ENCODE results near the gene ALDH1A3. TPM values are rescaled to one million over a fixed set of nuclear protein-coding genes. Genes with fewer than 3 reads are reported as not detected.

The ALDH1A3 gene
- total and polyA plus RNA-seq, 4 donors: 0.79 to 8.4 (median 1.4) TPM

GRCh38 chr15:100893261-100893963, 13.8 kb downstream of the ALDH1A3 start:
- no peaks in the 10 kb centered on the region for H3K36me3 ChIP-seq (ENCODE audit: control insufficient read depth in 4 of 4, insufficient read depth in 3 of 4, low read depth in 1 of 4, low read length in 3 of 4)
- no peak overlapping the region for H3K27ac ChIP-seq (ENCODE audit: low read depth in 1 of 2, low read length in 2 of 2)
- H3K9me3 ChIP-seq (ENCODE audit: control insufficient read depth in 4 of 4, low read length in 3 of 4): no peaks in the 10 kb centered on the region
- 79% methylated on average over 6 of the region's 6 CpGs for WGBS
- H3K27me3 ChIP-seq (ENCODE audit: control insufficient read depth in 4 of 4, insufficient read depth in 4 of 4, low read length in 3 of 4): peaks cover 0 to 3% (median 2%) of the 10 kb centered on the region in 4 donors
- no peaks in the 10 kb centered on the region for H3K4me1 ChIP-seq (ENCODE audit: control insufficient read depth in 4 of 4, insufficient read depth in 4 of 4, low read length in 3 of 4)
- no peak overlapping the region for H3K4me3 ChIP-seq (ENCODE audit: low read depth in 1 of 3, low read length in 3 of 3)
- H3K9ac ChIP-seq (ENCODE audit: low read depth in 1 of 2, low read length in 2 of 2): no peak overlapping the region
- no peak for TF ChIP-seq TAF1 (conservative IDR thresholded peaks at IDR 0.05)
- no peak for TF ChIP-seq YY1 (IDR thresholded peaks at IDR 0.05)
- TF ChIP-seq EGR1 (IDR thresholded peaks at IDR 0.05; ENCODE audit: low read depth in 2 of 2): no peak
- no peak for TF ChIP-seq HNF4G (IDR thresholded peaks at IDR 0.05)
- TF ChIP-seq MAX (IDR thresholded peaks at IDR 0.05): no peak
- TF ChIP-seq FOXA2 (IDR thresholded peaks at IDR 0.05): no peak
- no peak for TF ChIP-seq RXRA (IDR thresholded peaks at IDR 0.05)
- TF ChIP-seq NR2F2 (IDR thresholded peaks at IDR 0.05): no peak
- no peak for TF ChIP-seq RAD21 (IDR thresholded peaks at IDR 0.05)
- no peak for TF ChIP-seq ATF3 (IDR thresholded peaks at IDR 0.05)
- TF ChIP-seq SP1 (IDR thresholded peaks at IDR 0.05): no peak
- no peak for TF ChIP-seq REST (IDR thresholded peaks at IDR 0.05)
- no peak for TF ChIP-seq HNF4A (conservative IDR thresholded peaks at IDR 0.05)
- no peak for TF ChIP-seq JUND (IDR thresholded peaks at IDR 0.05)
- TF ChIP-seq ZBTB33 (IDR thresholded peaks at IDR 0.05): no peak
- TF ChIP-seq CTCF (IDR thresholded peaks at IDR 0.05; ENCODE audit: low read depth, low read length, missing input control): no peak
- TF ChIP-seq GABPA (IDR thresholded peaks at IDR 0.05 in 1 of 2, conservative IDR thresholded peaks at IDR 0.05 in 1 of 2): no peak
- TF ChIP-seq FOXA1 (IDR thresholded peaks at IDR 0.05): no peak
- DNase-seq (ENCODE audit: low spot score): no peak
